Ascending aorta (tissue), 2 donors: Measurements from ENCODE around the gene FOXP1. TPM values are rescaled to one million over a fixed set of nuclear protein-coding genes. Genes with fewer than 3 reads are reported as not detected.

Experiments
- DNase-seq, 2 donors: peaks; one replicate each; pipeline ENCODE4 v3.0.0-alpha.2; 2019; ENCODE audit warnings: low spot score in 2 of 2
- H3K27ac ChIP-seq, 2 donors: fragments of 200-600 bp; sonication (generic); one replicate each; pipeline ENCODE4 v1.5.1; 2016 to 2017; ENCODE audit warnings: mild to moderate bottlenecking in 1 of 2
- H3K27me3 ChIP-seq: fragments of 200-600 bp; sonication (generic); one replicate; pipeline ENCODE4 v1.5.1; 2017
- H3K36me3 ChIP-seq, 2 donors: fragments of 200-600 bp; sonication (generic); one replicate each; pipeline ENCODE4 v1.5.1; 2016
- H3K4me1 ChIP-seq, 2 donors: fragments of 200-600 bp; sonication (generic); one replicate each; pipeline ENCODE4 v1.5.1; 2016 to 2017; ENCODE audit warnings: mild to moderate bottlenecking in 1 of 2
- H3K4me3 ChIP-seq, 2 donors: fragments of 200-600 bp; sonication (generic); one replicate each; pipeline ENCODE4 v1.5.1; 2016 to 2017; ENCODE audit warnings: mild to moderate bottlenecking in 1 of 2
- H3K9me3 ChIP-seq, 2 donors: fragments of 200-600 bp; sonication (generic); one replicate each; pipeline ENCODE4 v1.5.1; 2016
- intact Hi-C: fragments of 100-400 bp; cut with DNase I; formaldehyde crosslinking; loops from one replicate; pipeline ENCODE4 v1.15.1; 2023
- total RNA-seq: library from RNA; depleted of rRNA; stranded (reverse); fragments of >200 nt; gene quantifications from one replicate; pipeline ENCODE4 v1.1.0, GENCODE V29; 2016
- TF ChIP-seq, protein P1 (sequence below), 3 experiments: fragments of 200-600 bp in 2 of 3; fragments of 450-650 bp in 1 of 3; sonication (generic) in 2 of 3; IDR thresholded peaks; one replicate each; pipeline ENCODE4 v1.5.1; 2016 to 2019; ENCODE audit warnings: antibody characterized with exemption in 3 of 3, mild to moderate bottlenecking in 1 of 3, moderate library complexity in 1 of 3

The FOXP1 gene
- total RNA-seq, 1 donor from 2014 or later = 171 TPM

DNA sequence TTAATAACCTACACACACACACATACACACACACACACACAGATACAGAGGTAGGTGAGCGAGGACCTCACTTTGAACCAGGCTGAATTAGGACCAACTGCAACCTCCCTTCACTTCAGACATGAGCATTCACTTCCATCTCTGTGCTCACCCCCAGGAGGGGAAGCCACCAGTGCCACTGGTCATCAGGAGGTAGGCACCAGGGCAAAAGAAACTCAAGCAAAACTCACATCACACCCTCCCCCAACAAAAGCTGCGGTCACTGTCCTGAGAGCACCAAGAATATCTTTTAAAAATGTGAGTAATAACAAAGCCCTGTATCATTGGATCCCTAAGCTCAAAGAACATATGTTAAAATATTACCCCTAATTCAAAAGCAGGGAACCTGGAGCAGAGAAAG lies 8.1 kb downstream of the FOXP1 start:
- intact Hi-C loops = no loop called here
- Histone ChIP-seq H3K9me3 (no peaks in the 10 kb centered on the region), H3K4me1 (peaks cover 0 to 14% of the 10 kb centered on the region in 2 donors), H3K27me3 (no peaks in the 10 kb centered on the region), H3K4me3 (no peak overlapping the region), H3K27ac (no peak overlapping the region), H3K36me3 (no peaks in the 10 kb centered on the region)
- DNase-seq = no peak
- TF ChIP-seq, protein P1, sequence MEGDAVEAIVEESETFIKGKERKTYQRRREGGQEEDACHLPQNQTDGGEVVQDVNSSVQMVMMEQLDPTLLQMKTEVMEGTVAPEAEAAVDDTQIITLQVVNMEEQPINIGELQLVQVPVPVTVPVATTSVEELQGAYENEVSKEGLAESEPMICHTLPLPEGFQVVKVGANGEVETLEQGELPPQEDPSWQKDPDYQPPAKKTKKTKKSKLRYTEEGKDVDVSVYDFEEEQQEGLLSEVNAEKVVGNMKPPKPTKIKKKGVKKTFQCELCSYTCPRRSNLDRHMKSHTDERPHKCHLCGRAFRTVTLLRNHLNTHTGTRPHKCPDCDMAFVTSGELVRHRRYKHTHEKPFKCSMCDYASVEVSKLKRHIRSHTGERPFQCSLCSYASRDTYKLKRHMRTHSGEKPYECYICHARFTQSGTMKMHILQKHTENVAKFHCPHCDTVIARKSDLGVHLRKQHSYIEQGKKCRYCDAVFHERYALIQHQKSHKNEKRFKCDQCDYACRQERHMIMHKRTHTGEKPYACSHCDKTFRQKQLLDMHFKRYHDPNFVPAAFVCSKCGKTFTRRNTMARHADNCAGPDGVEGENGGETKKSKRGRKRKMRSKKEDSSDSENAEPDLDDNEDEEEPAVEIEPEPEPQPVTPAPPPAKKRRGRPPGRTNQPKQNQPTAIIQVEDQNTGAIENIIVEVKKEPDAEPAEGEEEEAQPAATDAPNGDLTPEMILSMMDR (IDR thresholded peaks at IDR 0.05) = no peak

DNA sequence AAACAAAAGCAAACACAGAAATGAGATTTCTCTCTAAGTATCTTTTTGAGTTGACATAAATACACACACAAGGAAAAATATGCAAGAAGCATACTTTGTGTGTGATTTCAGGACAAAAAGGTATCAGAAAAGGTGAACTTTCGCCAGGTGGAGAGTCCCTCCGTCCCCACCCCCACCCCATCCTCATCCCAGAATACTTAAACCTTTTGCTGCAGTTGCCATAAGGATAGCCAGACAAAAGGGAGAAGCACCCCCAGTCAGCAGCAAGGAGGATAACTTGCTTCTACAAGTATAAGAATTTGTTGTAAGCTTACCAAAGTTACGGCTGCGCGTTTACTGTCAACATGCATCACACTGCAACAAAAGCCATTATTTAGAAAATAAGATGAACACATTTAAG lies 10.3 kb downstream of the FOXP1 start:
- no peak overlapping the region for H3K27ac ChIP-seq
- intact Hi-C loops = no loop called here
- H3K27me3 ChIP-seq = no peaks in the 10 kb centered on the region
- H3K9me3 ChIP-seq = no peaks in the 10 kb centered on the region
- H3K4me1 ChIP-seq = peaks cover 0 to 5% of the 10 kb centered on the region in 2 donors
- H3K4me3 ChIP-seq = no peak overlapping the region
- no peaks in the 10 kb centered on the region for H3K36me3 ChIP-seq
- DNase-seq = no peak
- TF ChIP-seq, protein P1 (IDR thresholded peaks at IDR 0.05) = no peak

DNA sequence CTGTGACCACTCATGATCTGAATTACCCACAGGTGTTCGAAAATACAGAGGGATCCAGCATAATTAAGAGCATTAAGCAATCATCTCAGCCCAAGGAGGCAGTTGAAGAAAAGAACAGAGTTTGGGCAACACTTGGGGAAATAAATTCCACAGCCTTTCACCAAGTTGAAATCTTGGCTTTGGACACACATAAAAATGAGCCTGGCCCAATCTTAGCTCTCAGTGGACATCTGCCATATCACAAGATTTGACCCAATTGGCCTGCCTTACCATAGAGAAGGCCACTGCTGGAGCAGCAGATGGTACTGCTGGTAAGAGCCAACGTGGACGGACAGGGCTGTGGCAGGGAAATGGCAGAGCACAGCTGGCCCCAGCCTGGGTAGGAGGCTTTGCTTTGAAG lies 13.0 kb downstream of the FOXP1 start:
- TF ChIP-seq, protein P1 (IDR thresholded peaks at IDR 0.05) = no peak
- H3K4me1 ChIP-seq = peaks cover 0 to 3% of the 10 kb centered on the region in 2 donors

DNA sequence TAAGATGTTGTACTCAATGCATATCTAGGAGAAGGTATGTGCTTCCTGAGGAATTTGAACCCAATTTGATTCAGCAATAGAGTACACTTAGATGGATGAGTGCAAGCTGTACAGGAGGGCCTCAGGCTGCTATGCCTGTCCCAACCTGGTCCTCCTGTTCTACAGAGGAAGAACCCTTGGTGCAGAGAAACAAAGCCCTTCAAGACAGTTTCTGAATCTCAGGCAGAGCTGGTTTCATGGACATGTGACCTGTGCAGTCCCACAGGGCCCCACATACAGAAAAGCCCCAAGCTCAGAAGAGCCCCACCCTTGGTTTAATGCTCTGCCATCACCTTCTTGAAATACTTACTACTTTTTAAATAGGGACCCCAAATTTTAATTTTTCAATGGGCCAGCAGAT lies 15.3 kb downstream of the FOXP1 start:
- TF ChIP-seq, protein P1 (IDR thresholded peaks at IDR 0.05) = no peak
- H3K36me3 ChIP-seq = peaks cover 3 to 5% of the 10 kb centered on the region in 2 donors
- intact Hi-C loops = no loop called here
- no peak overlapping the region for H3K27ac ChIP-seq
- H3K4me3 ChIP-seq = no peak overlapping the region
- H3K4me1 ChIP-seq = peaks cover 0 to 3% of the 10 kb centered on the region in 2 donors
- no peak for DNase-seq
- H3K9me3 ChIP-seq = no peaks in the 10 kb centered on the region
- no peaks in the 10 kb centered on the region for H3K27me3 ChIP-seq

More for the DNA sequence above, 13.0 kb downstream of the FOXP1 start:
- Histone ChIP-seq H3K27ac (peak overlapping the region in 1 of 2 donors; percentile 44), H3K36me3 (peaks cover 0 to 3% of the 10 kb centered on the region in 2 donors), H3K9me3 (no peaks in the 10 kb centered on the region), H3K4me3 (no peak overlapping the region), H3K27me3 (no peaks in the 10 kb centered on the region)
- intact Hi-C loops = no loop called here
- DNase-seq = no peak

DNA sequence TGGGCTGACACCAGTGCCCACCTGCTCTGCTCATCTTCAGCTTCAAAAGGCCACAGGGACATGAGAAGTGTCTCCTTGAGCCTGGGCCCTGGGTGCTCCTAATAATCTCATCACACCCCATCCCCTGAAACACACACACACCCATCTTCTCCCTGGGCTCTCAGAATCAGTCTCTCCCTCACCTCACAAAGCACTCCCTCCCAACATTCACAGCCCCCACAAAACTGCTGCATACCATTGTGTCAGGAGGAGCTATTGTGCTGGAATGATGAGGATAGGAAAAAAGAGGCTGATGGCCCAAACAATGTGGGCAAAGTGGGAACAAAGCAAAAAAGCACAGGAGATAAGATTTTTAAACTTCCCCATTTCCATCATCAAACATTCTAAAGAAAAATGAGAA lies 16.8 kb downstream of the FOXP1 start:
- H3K27me3 ChIP-seq = no peaks in the 10 kb centered on the region
- intact Hi-C loops = no loop called here

More for the DNA sequence above, 16.8 kb downstream of the FOXP1 start:
- TF ChIP-seq, protein P1 (IDR thresholded peaks at IDR 0.05) = no peak
- Histone ChIP-seq H3K27ac (no peak overlapping the region), H3K4me3 (no peak overlapping the region), H3K4me1 (peaks cover 0 to 3% of the 10 kb centered on the region in 2 donors), H3K9me3 (no peaks in the 10 kb centered on the region), H3K36me3 (peaks cover 3 to 5% of the 10 kb centered on the region in 2 donors)
- no peak for DNase-seq
